Heart left ventricle (tissue), 16 donors: ENCODE results near the gene GYPC. TPM values are rescaled to one million over a fixed set of nuclear protein-coding genes. Genes with fewer than 3 reads are reported as not detected.

Experiments used
- ATAC-seq, 4 donors: fragments of 200-7000 bp; cut with Tn5 transposase; one replicate each; pipeline ENCODE4 v1.9.1; 2020 to 2022; ENCODE audit warnings: moderate library complexity in 4 of 4, mild to moderate bottlenecking in 3 of 4, moderate number of reproducible peaks in 1 of 4
- DNase-seq, 5 donors: peaks; one replicate each; pipeline ENCODE4 v3.0.0-alpha.2; 2020
- H3K27ac ChIP-seq, 12 donors: fragments of 200-600 bp; sonication (generic) in 4 of 12; one replicate each; pipeline versions ENCODE4 v1.5.0 to v1.8.0; 2016 to 2022; ENCODE audit warnings: mild to moderate bottlenecking in 2 of 12
- H3K27me3 ChIP-seq, 9 donors: fragments of 200-600 bp; sonication (generic) in 2 of 9; one replicate each; pipeline versions ENCODE4 v1.5.1 to v1.8.0; 2016 to 2022; ENCODE audit warnings: mild to moderate bottlenecking in 3 of 9
- H3K36me3 ChIP-seq, 9 donors: fragments of 200-600 bp; sonication (generic) in 2 of 9; one replicate each; pipeline versions ENCODE4 v1.5.0 to v1.8.0; 2018 to 2022; ENCODE audit warnings: mild to moderate bottlenecking in 2 of 9
- H3K4me1 ChIP-seq, 12 donors: fragments of 200-600 bp; sonication (generic) in 4 of 12; one replicate each; pipeline versions ENCODE4 v1.5.0 to v1.8.0; 2016 to 2022; ENCODE audit warnings: mild to moderate bottlenecking in 3 of 12
- H3K4me3 ChIP-seq, 12 donors: fragments of 200-600 bp; sonication (generic) in 4 of 12; one replicate each; pipeline versions ENCODE4 v1.5.0 to v1.8.0; 2017 to 2022; ENCODE audit warnings: mild to moderate bottlenecking in 9 of 12, moderate library complexity in 4 of 12
- H3K9me3 ChIP-seq, 12 donors: fragments of 200-600 bp; sonication (generic) in 4 of 12; one replicate each; pipeline versions ENCODE4 v1.5.0 to v1.8.0; 2016 to 2022; ENCODE audit warnings: mild to moderate bottlenecking in 1 of 12
- POLR2A ChIP-seq, 2 donors: fragments of 450-650 bp; IDR thresholded peaks; one replicate each; pipeline ENCODE4 v1.6.1; 2017; ENCODE audit warnings: antibody characterized with exemption in 2 of 2, mild to moderate bottlenecking in 2 of 2, moderate library complexity in 2 of 2
- WGBS, 4 donors: extraction: QIAGEN DNeasy Blood & Tissue Kit in 2 of 4; methylation state at CpG; one replicate each; pipeline versions ENCODE4 v1.1.5 to v1.1.7; 2013 to 2018; 5-methylcytosine and 5-hydroxymethylcytosine counted together
- intact Hi-C, 10 donors: fragments of 100-400 bp; cut with DNase I; formaldehyde crosslinking; loops; one replicate each; pipeline versions ENCODE4 v1.11.1 to v1.14.2; 2022
- polyA plus RNA-seq, 2 donors: library from polyadenylated mRNA; stranded (reverse); fragments of 200-250 nt; gene quantifications; one replicate each; pipeline ENCODE4 v1.2.3, GENCODE V29; 2013
- total RNA-seq, 9 donors: library from RNA; depleted of rRNA in 2 of 9; stranded (reverse); fragments of >200 nt in 2 of 9; fragmentation: NEBNext Ultra II Directional in 3 of 9; extraction: Animal tissue kit (Norgen Biotek cat#: 25700) in 3 of 9; gene quantifications; one replicate each; pipeline versions ENCODE4 v1.1.0 to v1.2.4, GENCODE V29; 2016 to 2023
- TF ChIP-seq, protein P1 (sequence below), 12 donors: fragments of 200-600 bp; sonication (generic) in 4 of 12; IDR thresholded peaks; one replicate each; pipeline versions ENCODE4 v1.5.0 to v1.8.0; 2018 to 2022; ENCODE audit warnings: antibody characterized with exemption in 12 of 12, mild to moderate bottlenecking in 5 of 12
- donor health status: ischemic (EF 13 %, LVEDD 7.1; RV severe dilation, severe dysfunction).
- donor health status: healthy with polysubstance abuse.
- donor health status: DM: no; HTN: yes; CAD: no.
- donor health status: DM: no; HTN: no; CAD: no.
- donor health status: ischemic (EF 25% LVEDD 6.9; RV normal size, moderate dysfunction).
- donor health status: ischemic (EF 25% LVEDD 5.7; RV mildly dilated, moderate dysfunction).
- donor health status: healthy.
- donor health status: DM: yes; HTN: yes; CAD: no.
- donor health status: ischemic (EF 35%, LVEDD 5.7; RV mildly dilated, moderate dysfunction).
- donor health status: nonischemic (EF 11% LVEDD 7.7; RV severe dilation, severe dysfunction).
- donor health status: DM: yes; HTN: yes; CAD: no.
- donor health status: PGD.
- donor health status: ischemic (EF 29% LVEDD 5.4; RV normal size, mild dysfunction).
- donor health status: nonischemic (EF 23%, LVEDD 6.1; RV moderate dilation, normal function).

Gene GYPC
- total and polyA plus RNA-seq, 11 donors, result 108 to 369 (median 131) TPM

DNA sequence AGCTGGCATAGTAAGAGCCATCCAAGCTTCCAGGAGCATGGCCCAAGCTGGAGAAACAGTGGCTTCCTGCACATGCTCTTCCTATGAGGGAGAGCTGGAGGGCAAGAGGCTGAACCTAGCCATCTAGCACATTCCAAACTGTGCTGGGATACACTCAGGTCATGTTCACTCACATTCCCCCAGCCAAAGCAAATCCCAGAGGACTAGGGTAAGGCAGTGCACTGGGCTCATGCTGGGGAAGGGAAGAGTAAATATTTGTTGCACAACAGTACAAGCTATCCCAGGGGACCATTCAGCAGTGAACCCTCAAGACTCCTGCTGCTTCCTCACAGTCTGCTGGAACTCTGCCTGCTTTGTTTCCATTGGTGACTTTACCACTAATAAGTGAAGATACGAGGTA lies 20.7 kb upstream of the GYPC start:
- DNase-seq, result peak in 4 of 5 donors; percentile 32 to 55 (median 41)
- TF ChIP-seq POLR2A (IDR thresholded peaks at IDR 0.05), result no peak
- TF ChIP-seq, protein P1, sequence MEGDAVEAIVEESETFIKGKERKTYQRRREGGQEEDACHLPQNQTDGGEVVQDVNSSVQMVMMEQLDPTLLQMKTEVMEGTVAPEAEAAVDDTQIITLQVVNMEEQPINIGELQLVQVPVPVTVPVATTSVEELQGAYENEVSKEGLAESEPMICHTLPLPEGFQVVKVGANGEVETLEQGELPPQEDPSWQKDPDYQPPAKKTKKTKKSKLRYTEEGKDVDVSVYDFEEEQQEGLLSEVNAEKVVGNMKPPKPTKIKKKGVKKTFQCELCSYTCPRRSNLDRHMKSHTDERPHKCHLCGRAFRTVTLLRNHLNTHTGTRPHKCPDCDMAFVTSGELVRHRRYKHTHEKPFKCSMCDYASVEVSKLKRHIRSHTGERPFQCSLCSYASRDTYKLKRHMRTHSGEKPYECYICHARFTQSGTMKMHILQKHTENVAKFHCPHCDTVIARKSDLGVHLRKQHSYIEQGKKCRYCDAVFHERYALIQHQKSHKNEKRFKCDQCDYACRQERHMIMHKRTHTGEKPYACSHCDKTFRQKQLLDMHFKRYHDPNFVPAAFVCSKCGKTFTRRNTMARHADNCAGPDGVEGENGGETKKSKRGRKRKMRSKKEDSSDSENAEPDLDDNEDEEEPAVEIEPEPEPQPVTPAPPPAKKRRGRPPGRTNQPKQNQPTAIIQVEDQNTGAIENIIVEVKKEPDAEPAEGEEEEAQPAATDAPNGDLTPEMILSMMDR (IDR thresholded peaks at IDR 0.05), result no peak
- Histone ChIP-seq H3K36me3 (no peaks in the 10 kb centered on the region), H3K27me3 (no peaks in the 10 kb centered on the region), H3K4me3 (no peak overlapping the region), H3K27ac (peak overlapping the region in 3 of 12 donors; percentile 10 to 22 (median 12)), H3K4me1 (peaks cover 0 to 16% (median 4%) of the 10 kb centered on the region in 12 donors), H3K9me3 (no peaks in the 10 kb centered on the region)
- WGBS, 4 donors, result 24 to 64% (median 53%) methylated on average over 1 of the region's 1 CpG
- ATAC-seq, result peak; percentile 72 to 87 (median 83)
- intact Hi-C loops, result loop anchor here in 2 of 10 donors (5.0 to 10.0 kb wide), 3 partner anchors 100 to 890 kb away; no protein-coding TSS in a partner anchor

DNA sequence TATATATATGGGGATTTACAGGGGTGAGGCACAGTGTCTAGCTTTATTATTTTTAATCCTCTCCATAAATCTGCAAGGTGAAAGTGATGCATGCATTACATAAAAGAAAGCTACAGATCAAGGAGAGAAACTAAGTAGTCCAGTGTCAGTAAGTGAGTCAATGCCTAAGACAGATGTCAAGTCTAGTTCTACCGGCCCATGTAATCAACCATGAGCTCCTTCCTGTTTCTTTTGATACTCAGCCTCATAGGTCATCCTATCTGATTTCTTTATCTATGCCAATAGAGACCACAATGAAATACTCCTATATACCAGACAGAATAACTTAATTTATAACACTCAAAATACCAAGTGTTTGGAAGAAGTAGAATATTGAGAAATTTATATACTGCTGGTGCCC lies 20.2 kb upstream of the GYPC start:
- Histone ChIP-seq H3K36me3 (no peaks in the 10 kb centered on the region), H3K4me1 (peaks cover 0 to 16% (median 4%) of the 10 kb centered on the region in 12 donors), H3K27ac (peak overlapping the region in 3 of 12 donors; percentile 11 to 22 (median 12)), H3K4me3 (no peak overlapping the region), H3K9me3 (no peaks in the 10 kb centered on the region), H3K27me3 (no peaks in the 10 kb centered on the region)
- TF ChIP-seq POLR2A (IDR thresholded peaks at IDR 0.05), result no peak
- TF ChIP-seq, protein P1 (IDR thresholded peaks at IDR 0.05), result no peak
- intact Hi-C loops, result loop anchor here in 2 of 10 donors (2.0 to 10.0 kb wide), 4 partner anchors 101 to 891 kb away; no protein-coding TSS in a partner anchor
- DNase-seq (no peak), ATAC-seq (no peak)
- WGBS, 4 donors, result 38 to 63% (median 56%) methylated on average over 1 of the region's 1 CpG

DNA sequence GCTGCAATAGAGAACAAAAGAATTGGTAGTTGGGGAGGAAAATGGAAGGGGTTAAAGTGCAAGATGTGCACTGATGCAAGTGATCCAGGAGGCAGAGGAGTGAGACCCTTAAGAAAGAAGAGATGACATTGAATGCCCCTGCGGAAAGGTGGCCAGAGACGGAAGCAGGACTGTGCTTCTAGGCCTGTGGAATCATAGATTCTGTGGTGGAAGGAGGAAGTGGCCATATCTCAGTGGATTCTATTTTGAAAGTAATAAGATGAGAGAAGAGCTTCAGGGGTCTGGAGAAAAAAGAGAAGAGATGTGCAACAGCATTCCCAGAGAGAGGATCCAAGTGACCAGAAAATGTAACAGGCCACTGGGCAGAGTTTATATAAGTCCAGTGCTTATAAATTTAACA lies 18.6 kb upstream of the GYPC start:
- WGBS, 4 donors, result 94 to 98% (median 96%) methylated on average over 2 of the region's 2 CpGs
- ATAC-seq (no peak), DNase-seq (no peak)
- Histone ChIP-seq H3K4me1 (peaks cover 0 to 16% (median 4%) of the 10 kb centered on the region in 12 donors), H3K27me3 (no peaks in the 10 kb centered on the region), H3K4me3 (no peak overlapping the region), H3K36me3 (no peaks in the 10 kb centered on the region), H3K9me3 (no peaks in the 10 kb centered on the region), H3K27ac (no peak overlapping the region)
- TF ChIP-seq POLR2A (IDR thresholded peaks at IDR 0.05), result no peak
- TF ChIP-seq, protein P1 (IDR thresholded peaks at IDR 0.05), result no peak
- intact Hi-C loops, result loop anchor here in 2 of 10 donors (2.0 to 10.0 kb wide), 4 partner anchors 103 to 893 kb away; no protein-coding TSS in a partner anchor

DNA sequence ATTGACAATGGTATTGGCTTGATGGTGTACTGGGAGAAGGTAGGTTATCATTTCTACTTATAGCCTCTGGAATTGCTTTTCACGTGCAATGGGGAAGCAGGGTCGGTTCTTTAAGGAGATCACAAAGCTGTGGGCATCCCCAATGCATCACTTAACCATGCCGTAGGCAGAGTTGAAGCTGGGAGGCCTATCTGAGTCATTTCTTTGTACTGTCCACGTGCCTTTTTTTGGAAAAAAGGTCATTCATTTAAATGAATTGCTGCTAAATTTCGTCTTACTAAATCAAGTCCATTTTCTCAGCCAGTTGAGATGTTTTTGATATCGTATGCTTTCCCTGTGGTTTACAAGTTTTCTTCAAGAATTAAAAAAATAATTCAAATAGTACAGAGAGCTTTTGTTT lies 17.2 kb upstream of the GYPC start:
- intact Hi-C loops, result loop anchor here in 2 of 10 donors (5.0 to 10.0 kb wide), 3 partner anchors 104 to 894 kb away; no protein-coding TSS in a partner anchor

More for the DNA sequence above, 17.2 kb upstream of the GYPC start:
- TF ChIP-seq, protein P1 (IDR thresholded peaks at IDR 0.05), result no peak
- no peak for TF ChIP-seq POLR2A (IDR thresholded peaks at IDR 0.05)
- H3K27me3 ChIP-seq, result no peaks in the 10 kb centered on the region
- H3K4me1 ChIP-seq, result peaks cover 0 to 16% (median 4%) of the 10 kb centered on the region in 12 donors
- 90 to 94% (median 92%) methylated on average over 6 of the region's 6 CpGs for whole genome bisulfite sequencing, 4 donors
- DNase-seq (no peak), ATAC-seq (no peak)
- no peak overlapping the region for H3K27ac ChIP-seq
- no peaks in the 10 kb centered on the region for H3K9me3 ChIP-seq
- no peaks in the 10 kb centered on the region for H3K36me3 ChIP-seq
- H3K4me3 ChIP-seq, result no peak overlapping the region
